BE2C (cell line): ENCODE measurements around the gene CFAP57.
"Not testable (repeated sequence)": the region's sequence is repeated elsewhere in the genome, so short reads cannot be mapped to it uniquely, and the experiment has no call there.

Experiments
- DNase-seq: peaks from one replicate; pipeline ENCODE4 v3.0.0-alpha.2; 2020
- H3K27me3 ChIP-seq: fragments of 250-450 bp; sonication (Bioruptor Pico); 2 replicates; pipeline ENCODE4 v1.5.1; 2020; ENCODE audit warnings: mild to moderate bottlenecking
- H3K36me3 ChIP-seq: fragments of 250-450 bp; sonication (Bioruptor Pico); 2 replicates; pipeline ENCODE4 v1.5.1; 2020; ENCODE audit warnings: mild to moderate bottlenecking
- H3K4me1 ChIP-seq: fragments of 250-450 bp; sonication (Bioruptor Pico); 2 replicates; pipeline ENCODE4 v1.5.1; 2020
- H3K4me3 ChIP-seq: 2 replicates; pipeline ENCODE4 v1.5.1; 2011; ENCODE audit warnings: low read depth, low read length
- H3K9me3 ChIP-seq: fragments of 250-450 bp; sonication (Bioruptor Pico); 2 replicates; pipeline ENCODE4 v1.5.1; 2020
- CTCF ChIP-seq: IDR thresholded peaks from 2 replicates; pipeline ENCODE4 v1.5.1; 2012; ENCODE audit warnings: mild to moderate bottlenecking, low read depth, low read length

CFAP57 gene

GRCh38 chr1:43203859-43204258 lies 31.7 kb downstream of the CFAP57 start:
- no peak for DNase-seq
- no peaks in the 10 kb centered on the region for H3K27me3 ChIP-seq
- H3K9me3 ChIP-seq, result no peaks in the 10 kb centered on the region
- H3K4me3 ChIP-seq, result no peak overlapping the region
- TF ChIP-seq CTCF, result no peak
- no peaks in the 10 kb centered on the region for H3K36me3 ChIP-seq
- no peaks in the 10 kb centered on the region for H3K4me1 ChIP-seq

GRCh38 chr1:43204394-43204793 lies 32.3 kb downstream of the CFAP57 start:
- no peaks in the 10 kb centered on the region for H3K9me3 ChIP-seq
- TF ChIP-seq CTCF, result no peak
- no peaks in the 10 kb centered on the region for H3K27me3 ChIP-seq
- H3K4me3 ChIP-seq, result no peak overlapping the region
- no peak for DNase-seq
- no peaks in the 10 kb centered on the region for H3K4me1 ChIP-seq
- H3K36me3 ChIP-seq, result no peaks in the 10 kb centered on the region

GRCh38 chr1:43205671-43206070 lies 33.5 kb downstream of the CFAP57 start:
- no peak overlapping the region for H3K4me3 ChIP-seq
- no peaks in the 10 kb centered on the region for H3K4me1 ChIP-seq
- no peaks in the 10 kb centered on the region for H3K9me3 ChIP-seq
- no peak for DNase-seq
- H3K36me3 ChIP-seq, result no peaks in the 10 kb centered on the region
- TF ChIP-seq CTCF, result no peak
- H3K27me3 ChIP-seq, result no peaks in the 10 kb centered on the region

- Histone ChIP-seq H3K4me3 (no peak overlapping the region), H3K36me3 (no peaks in the 10 kb centered on the region), H3K4me1 (no peaks in the 10 kb centered on the region), H3K9me3 (no peaks in the 10 kb centered on the region), H3K27me3 (no peaks in the 10 kb centered on the region)
- DNase-seq, result no peak
- no peak for TF ChIP-seq CTCF
Measured at GRCh38 chr1:43206600-43207228, 34.6 kb downstream of the CFAP57 start.

GRCh38 chr1:43207229-43207853 lies 35.2 kb downstream of the CFAP57 start:
- Histone ChIP-seq H3K4me1 (no peaks in the 10 kb centered on the region), H3K27me3 (no peaks in the 10 kb centered on the region), H3K4me3 (no peak overlapping the region), H3K9me3 (no peaks in the 10 kb centered on the region), H3K36me3 (no peaks in the 10 kb centered on the region)
- no peak for DNase-seq
- no peak for TF ChIP-seq CTCF

GRCh38 chr1:43208277-43208676 lies 36.1 kb downstream of the CFAP57 start:
- not testable (repeated sequence) for H3K27me3 ChIP-seq, H3K9me3 ChIP-seq, DNase-seq, H3K4me1 ChIP-seq, H3K4me3 ChIP-seq, H3K36me3 ChIP-seq
